Gastroesophageal sphincter (tissue), 3 donors: ENCODE data around the gene GINS2.
A peak's percentile ranks its signal among the peaks of the same experiment; 100 is the strongest.

Source experiments
- CTCF ChIP-seq, 4 experiments: fragments of 200-600 bp in 2 of 4; fragments of 450-650 bp in 2 of 4; sonication (generic) in 1 of 4; IDR thresholded peaks; one replicate each; pipeline ENCODE4 v1.5.1; 2017 to 2019; ENCODE audit warnings: antibody characterized with exemption in 4 of 4, mild to moderate bottlenecking in 2 of 4, moderate library complexity in 2 of 4
- EP300 ChIP-seq: sonication (generic); formaldehyde crosslinking; IDR thresholded peaks from one replicate; pipeline ENCODE4 v1.6.1; 2017; ENCODE audit warnings: antibody characterized with exemption, mild to moderate bottlenecking
- POLR2A ChIP-seq, 2 donors: fragments of 450-650 bp; IDR thresholded peaks; one replicate each; pipeline ENCODE4 v1.6.1; 2017; ENCODE audit warnings: antibody characterized with exemption in 2 of 2, mild to moderate bottlenecking in 2 of 2, moderate library complexity in 1 of 2

- TF ChIP-seq CTCF (IDR thresholded peaks at IDR 0.05): peak in 1 of 4 experiments; percentile 29
- TF ChIP-seq EP300: no peak
- no peak for TF ChIP-seq POLR2A (IDR thresholded peaks at IDR 0.05)
Observed at GRCh38 chr16:85675251-85675874, 13.4 kb downstream of the GINS2 start.
